Thoracic aorta (tissue), 2 donors: ENCODE results near the gene SCEL. TPM values are rescaled to one million over a fixed set of nuclear protein-coding genes. Genes with fewer than 3 reads are reported as not detected.

Experiments
- ATAC-seq: fragments of 150-250 bp; one replicate; pipeline ENCODE4 v1.8.0; 2017; ENCODE audit warnings: low read depth; ENCODE audit not compliant: insufficient number of reproducible peaks, low FRiP score
- DNase-seq: peaks from one replicate; pipeline ENCODE4 v3.0.0-alpha.2; 2020; ENCODE audit warnings: low spot score
- H3K27ac ChIP-seq, 2 donors: fragments of 200-600 bp; sonication (generic); 1 replicate in 1 of 2; 2 replicates in 1 of 2; pipeline ENCODE4 v1.5.1; 2016; ENCODE audit warnings: mild to moderate bottlenecking in 2 of 2, moderate library complexity in 2 of 2
- H3K27me3 ChIP-seq: fragments of 200-600 bp; sonication (generic); replicated peaks from 2 replicates; pipeline ENCODE4 v1.6.0; 2016; ENCODE audit warnings: mild to moderate bottlenecking; ENCODE audit not compliant: insufficient read depth
- H3K36me3 ChIP-seq: fragments of 200-600 bp; sonication (generic); one replicate; pipeline ENCODE4 v1.5.1; 2016
- H3K4me1 ChIP-seq, 2 donors: fragments of 200-600 bp; sonication (generic); 1 replicate in 1 of 2; 2 replicates in 1 of 2; pipeline versions ENCODE4 v1.5.1 to v1.6.0; 2016; ENCODE audit warnings: low read depth in 2 of 2, mild to moderate bottlenecking in 1 of 2; ENCODE audit not compliant: control insufficient read depth in 1 of 2
- H3K4me3 ChIP-seq: fragments of 200-600 bp; sonication (generic); 2 replicates; pipeline ENCODE4 v1.5.1; 2016; ENCODE audit warnings: mild to moderate bottlenecking
- H3K9me3 ChIP-seq: fragments of 200-600 bp; sonication (generic); 2 replicates; pipeline ENCODE4 v1.5.1; 2016
- total RNA-seq, 2 donors: library from RNA; depleted of rRNA; stranded (reverse); fragments of >200 nt; gene quantifications; one replicate each; pipeline versions ENCODE4 v1.1.0 to v1.2.3, GENCODE V29; 2016
- TF ChIP-seq, protein P1 (sequence below): fragments of 200-600 bp; sonication (generic); IDR thresholded peaks from one replicate; pipeline ENCODE4 v1.5.1; 2019; ENCODE audit warnings: antibody characterized with exemption

The SCEL gene
- total RNA-seq, 2 donors from 2014 or later: 0.54 TPM; not detected in 1

DNA sequence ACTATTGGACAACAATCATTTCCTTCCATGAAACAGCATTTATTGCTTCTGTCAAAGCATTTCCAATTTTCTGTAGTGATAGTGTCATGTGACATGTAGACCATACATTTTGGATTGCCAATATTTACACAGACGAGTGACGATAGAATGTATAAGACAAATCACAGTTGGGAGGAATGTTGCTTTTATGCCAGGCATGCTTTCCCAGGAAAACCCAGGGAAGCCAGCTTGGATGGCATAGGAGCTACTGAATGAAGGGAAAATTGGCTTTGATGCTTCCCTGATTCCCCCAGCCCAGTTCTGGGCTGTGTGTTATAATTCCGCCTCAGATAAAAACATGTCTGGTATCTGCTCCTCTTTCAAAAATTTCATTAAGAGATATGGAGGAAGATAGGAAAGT is 22.5 kb downstream of the SCEL start:
- Histone ChIP-seq H3K4me1 (no peaks in the 10 kb centered on the region), H3K4me3 (no peak overlapping the region), H3K27ac (no peak overlapping the region), H3K9me3 (no peaks in the 10 kb centered on the region), H3K36me3 (no peaks in the 10 kb centered on the region), H3K27me3 (no peaks in the 10 kb centered on the region)
- DNase-seq: no peak
- ATAC-seq: no peak
- TF ChIP-seq, protein P1, sequence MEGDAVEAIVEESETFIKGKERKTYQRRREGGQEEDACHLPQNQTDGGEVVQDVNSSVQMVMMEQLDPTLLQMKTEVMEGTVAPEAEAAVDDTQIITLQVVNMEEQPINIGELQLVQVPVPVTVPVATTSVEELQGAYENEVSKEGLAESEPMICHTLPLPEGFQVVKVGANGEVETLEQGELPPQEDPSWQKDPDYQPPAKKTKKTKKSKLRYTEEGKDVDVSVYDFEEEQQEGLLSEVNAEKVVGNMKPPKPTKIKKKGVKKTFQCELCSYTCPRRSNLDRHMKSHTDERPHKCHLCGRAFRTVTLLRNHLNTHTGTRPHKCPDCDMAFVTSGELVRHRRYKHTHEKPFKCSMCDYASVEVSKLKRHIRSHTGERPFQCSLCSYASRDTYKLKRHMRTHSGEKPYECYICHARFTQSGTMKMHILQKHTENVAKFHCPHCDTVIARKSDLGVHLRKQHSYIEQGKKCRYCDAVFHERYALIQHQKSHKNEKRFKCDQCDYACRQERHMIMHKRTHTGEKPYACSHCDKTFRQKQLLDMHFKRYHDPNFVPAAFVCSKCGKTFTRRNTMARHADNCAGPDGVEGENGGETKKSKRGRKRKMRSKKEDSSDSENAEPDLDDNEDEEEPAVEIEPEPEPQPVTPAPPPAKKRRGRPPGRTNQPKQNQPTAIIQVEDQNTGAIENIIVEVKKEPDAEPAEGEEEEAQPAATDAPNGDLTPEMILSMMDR: no peak

DNA sequence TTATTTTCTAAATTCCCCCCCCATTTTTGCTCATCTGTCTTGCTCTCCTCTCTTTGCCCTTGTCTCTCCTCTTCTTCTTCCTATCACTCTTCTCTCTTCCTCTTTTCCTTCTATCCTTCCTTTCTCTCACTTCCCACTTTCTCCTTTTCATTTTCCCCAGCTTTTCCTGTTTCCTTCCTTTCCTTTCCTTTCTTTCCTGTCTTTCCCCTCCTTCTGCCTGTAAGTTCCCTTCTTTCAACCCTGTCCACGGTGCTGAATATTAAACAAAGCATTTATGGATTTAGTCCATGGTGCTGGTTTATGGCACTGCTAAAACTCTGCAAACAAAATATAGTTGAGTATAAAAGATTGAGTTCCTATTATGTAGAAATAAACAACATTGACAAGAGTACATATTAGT is 27.6 kb downstream of the SCEL start:
- no peaks in the 10 kb centered on the region for H3K4me1 ChIP-seq
- TF ChIP-seq, protein P1: no peak

DNA sequence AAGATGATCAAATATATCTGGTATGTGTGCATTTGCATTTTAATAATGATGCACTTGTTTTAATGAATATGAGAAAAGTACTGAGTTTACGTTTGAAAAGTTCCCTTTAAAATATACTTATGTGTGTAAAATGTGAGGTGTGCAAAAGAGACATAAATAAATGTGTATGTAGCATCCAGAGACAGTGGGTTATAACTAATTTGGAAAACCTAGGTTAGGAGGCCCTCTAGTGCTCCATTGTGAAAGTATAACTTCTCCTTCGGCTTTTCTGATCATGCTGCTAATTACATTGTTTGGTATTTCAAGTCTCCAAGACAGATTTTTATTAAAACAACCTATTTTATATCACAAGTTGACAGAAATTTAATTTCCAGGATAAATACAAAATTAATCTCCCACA is 30.1 kb downstream of the SCEL start:
- ATAC-seq (no peak), DNase-seq (no peak)
- no peak overlapping the region for H3K4me3 ChIP-seq
- H3K9me3 ChIP-seq: no peaks in the 10 kb centered on the region
- TF ChIP-seq, protein P1: peak; percentile 19
- no peaks in the 10 kb centered on the region for H3K27me3 ChIP-seq
- no peaks in the 10 kb centered on the region for H3K36me3 ChIP-seq
- H3K4me1 ChIP-seq: no peaks in the 10 kb centered on the region
- H3K27ac ChIP-seq: no peak overlapping the region

More for the DNA sequence above, 27.6 kb downstream of the SCEL start:
- no peak for ATAC-seq
- H3K27ac ChIP-seq: no peak overlapping the region
- H3K27me3 ChIP-seq: no peaks in the 10 kb centered on the region
- H3K36me3 ChIP-seq: no peaks in the 10 kb centered on the region
- no peak overlapping the region for H3K4me3 ChIP-seq
- no peaks in the 10 kb centered on the region for H3K9me3 ChIP-seq
- no peak for DNase-seq

DNA sequence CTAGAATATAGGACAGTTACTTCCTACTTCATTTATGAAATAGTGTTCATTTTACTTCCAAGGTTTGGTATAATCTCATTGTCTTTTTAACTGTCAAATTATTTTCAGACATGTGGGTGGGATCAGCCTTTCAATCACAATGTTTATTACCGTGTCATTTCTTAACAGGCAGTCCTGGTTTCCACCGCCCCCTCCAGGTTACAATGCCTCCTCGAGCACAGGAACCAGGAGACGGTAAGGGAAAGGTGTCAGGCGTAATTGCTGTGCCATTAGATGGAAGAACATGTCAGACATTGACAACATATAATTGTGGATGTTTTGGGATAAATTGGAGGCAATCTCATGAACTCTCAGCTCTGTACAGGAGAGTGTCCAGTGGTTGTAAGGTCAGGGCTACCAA is 36.5 kb downstream of the SCEL start:
- H3K27ac ChIP-seq: no peak overlapping the region
- TF ChIP-seq, protein P1: no peak
- no peak overlapping the region for H3K4me3 ChIP-seq
- DNase-seq (no peak), ATAC-seq (no peak)
- H3K36me3 ChIP-seq: no peaks in the 10 kb centered on the region
- no peaks in the 10 kb centered on the region for H3K4me1 ChIP-seq
- H3K9me3 ChIP-seq: no peaks in the 10 kb centered on the region
- H3K27me3 ChIP-seq: no peaks in the 10 kb centered on the region

DNA sequence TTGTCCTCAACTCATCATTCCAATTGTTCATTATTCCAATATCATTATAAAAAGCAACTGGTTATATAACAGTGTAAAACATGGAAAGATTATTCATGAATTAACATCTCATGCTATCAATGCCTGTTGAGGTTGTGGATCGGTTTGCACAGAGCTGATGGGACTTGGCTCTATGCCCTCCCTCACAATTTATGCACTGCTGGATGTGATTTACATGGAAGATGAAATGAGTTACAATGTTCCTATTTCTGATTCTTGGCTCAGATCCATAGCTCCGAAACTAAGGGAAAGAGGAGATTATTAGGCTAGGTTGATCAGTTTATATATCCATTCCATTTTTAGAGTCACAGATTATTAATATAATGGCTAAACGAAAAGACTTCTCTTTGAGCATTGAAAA is 38.6 kb downstream of the SCEL start:
- no peaks in the 10 kb centered on the region for H3K27me3 ChIP-seq
- TF ChIP-seq, protein P1: no peak
- ATAC-seq: no peak
- H3K36me3 ChIP-seq: no peaks in the 10 kb centered on the region
- no peaks in the 10 kb centered on the region for H3K4me1 ChIP-seq
- no peaks in the 10 kb centered on the region for H3K9me3 ChIP-seq
- no peak overlapping the region for H3K27ac ChIP-seq
- no peak overlapping the region for H3K4me3 ChIP-seq
- no peak for DNase-seq
